Measurements from ENCODE around the gene SDF2L1.

SDF2L1 gene

DNA sequence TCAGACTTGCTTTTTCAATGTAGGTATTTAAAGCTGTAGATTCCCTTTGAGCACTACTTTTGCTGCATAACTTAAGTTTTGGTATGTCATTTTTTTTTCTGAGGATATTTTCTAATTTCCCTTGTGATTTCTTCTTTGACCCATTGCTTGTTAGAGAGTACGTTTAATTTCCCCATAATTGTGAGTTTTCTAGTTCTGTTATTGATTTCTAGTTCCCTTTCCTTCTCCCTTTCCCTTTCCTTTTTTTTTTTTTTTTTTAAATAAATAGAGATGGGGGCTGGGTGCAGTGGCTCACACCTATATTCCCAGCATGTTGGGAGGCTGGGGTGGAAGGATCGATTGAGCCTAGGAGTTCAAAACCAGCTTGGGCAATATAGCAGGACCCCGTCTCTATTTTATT lies 43.8 kb upstream of the SDF2L1 start:
- no peak for DNase-seq (ENCODE audit: extremely low spot score)
- TF ChIP-seq, protein P1, sequence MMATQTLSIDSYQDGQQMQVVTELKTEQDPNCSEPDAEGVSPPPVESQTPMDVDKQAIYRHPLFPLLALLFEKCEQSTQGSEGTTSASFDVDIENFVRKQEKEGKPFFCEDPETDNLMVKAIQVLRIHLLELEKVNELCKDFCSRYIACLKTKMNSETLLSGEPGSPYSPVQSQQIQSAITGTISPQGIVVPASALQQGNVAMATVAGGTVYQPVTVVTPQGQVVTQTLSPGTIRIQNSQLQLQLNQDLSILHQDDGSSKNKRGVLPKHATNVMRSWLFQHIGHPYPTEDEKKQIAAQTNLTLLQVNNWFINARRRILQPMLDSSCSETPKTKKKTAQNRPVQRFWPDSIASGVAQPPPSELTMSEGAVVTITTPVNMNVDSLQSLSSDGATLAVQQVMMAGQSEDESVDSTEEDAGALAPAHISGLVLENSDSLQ (IDR thresholded peaks at IDR 0.05): no peak
- TF ChIP-seq FOXA1 (IDR thresholded peaks at IDR 0.05) (no peak), ARNT (IDR thresholded peaks at IDR 0.05) (no peak), NFRKB (IDR thresholded peaks at IDR 0.05) (no peak), L3MBTL2 (conservative IDR thresholded peaks at IDR 0.05) (no peak), FOXM1 (IDR thresholded peaks at IDR 0.05; ENCODE audit: borderline replicate concordance) (no peak), HDGF (IDR thresholded peaks at IDR 0.05; ENCODE audit: borderline replicate concordance) (no peak), BHLHE40 (IDR thresholded peaks at IDR 0.05; ENCODE audit: borderline replicate concordance) (no peak)
- CTCF ChIA-PET: no interaction called here
- POLR2A ChIA-PET: interaction anchor here (0.7 kb wide), 1 partner anchor 14 kb away, joined by 3 read pairs; no protein-coding TSS in a partner anchor

DNA sequence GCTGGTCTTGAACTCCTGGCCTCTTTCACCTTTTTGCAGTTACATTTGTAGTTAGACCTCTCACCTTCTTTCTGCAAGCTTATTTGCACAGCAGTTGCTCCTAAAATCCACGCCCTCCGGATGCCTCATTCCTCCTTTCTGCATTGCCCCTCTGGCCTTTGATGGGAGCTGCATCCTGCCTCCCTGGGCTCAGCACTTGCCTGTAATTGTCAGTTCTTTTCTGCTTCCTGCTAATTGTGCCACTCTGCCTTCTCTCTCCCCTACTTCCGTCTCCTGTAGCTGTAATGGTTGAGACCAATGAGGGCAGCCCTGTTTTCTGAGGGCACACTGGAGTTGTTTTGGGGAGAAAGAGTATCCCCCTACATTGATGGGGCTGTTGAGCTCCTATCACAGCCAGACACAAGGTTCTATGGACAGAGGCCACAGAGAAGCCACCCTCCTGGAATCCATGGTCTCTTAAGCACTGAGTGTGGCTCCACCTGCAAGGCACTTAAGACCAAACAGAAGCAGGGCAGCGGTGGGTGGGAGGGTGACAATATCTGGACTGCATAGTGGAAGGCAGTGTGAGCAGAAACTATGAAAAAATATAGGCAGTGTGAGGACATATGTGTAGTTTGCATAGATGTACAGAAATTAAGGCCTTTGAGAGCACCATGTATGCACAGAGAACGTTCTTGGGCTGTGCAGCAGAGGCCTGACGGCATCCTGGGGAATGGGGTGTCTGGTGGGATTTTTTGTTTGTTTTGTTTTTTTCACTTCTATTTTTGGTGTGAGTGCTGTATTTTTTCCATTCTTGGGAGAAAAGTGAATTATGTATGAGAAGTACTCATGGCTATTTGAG lies 42.8 kb upstream of the SDF2L1 start:
- TF ChIP-seq ARNT (IDR thresholded peaks at IDR 0.05): no peak
- no peak for TF ChIP-seq TARDBP (IDR thresholded peaks at IDR 0.05)
- TF ChIP-seq SUZ12 (IDR thresholded peaks at IDR 0.05): no peak
- no peak for TF ChIP-seq ELF4 (IDR thresholded peaks at IDR 0.05)
- POLR2A ChIA-PET: no interaction called here
- no peak for DNase-seq (ENCODE audit: extremely low spot score)
- CTCF ChIA-PET: no interaction called here

DNA sequence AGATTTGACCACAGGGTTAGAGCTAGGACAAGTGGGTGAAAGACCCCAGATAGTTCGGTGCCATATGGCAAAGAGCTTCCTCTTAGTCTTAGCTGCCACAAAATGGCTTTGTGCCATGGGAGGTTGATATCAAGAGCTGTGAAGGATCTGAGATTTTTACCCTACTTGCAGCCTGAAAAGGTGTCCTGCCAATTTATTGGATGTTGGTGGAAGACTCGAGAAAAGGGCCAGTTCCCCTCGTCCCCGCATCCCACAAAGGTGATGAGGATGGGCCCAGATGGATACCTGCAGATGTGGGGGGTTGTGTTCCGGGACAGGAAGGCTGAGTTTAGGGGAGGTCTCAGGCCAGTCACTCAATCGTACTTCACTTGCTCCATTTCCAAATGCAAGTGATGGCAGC lies 39.5 kb upstream of the SDF2L1 start:
- no peak for TF ChIP-seq LEF1 (IDR thresholded peaks at IDR 0.05; ENCODE audit: borderline replicate concordance)
- TF ChIP-seq FOXK2 (IDR thresholded peaks at IDR 0.05): no peak
- no peak for TF ChIP-seq SP1 (IDR thresholded peaks at IDR 0.05)
- TF ChIP-seq, protein P1 (IDR thresholded peaks at IDR 0.05): no peak
- no peak for TF ChIP-seq ARNT (IDR thresholded peaks at IDR 0.05)
- TF ChIP-seq NFRKB (IDR thresholded peaks at IDR 0.05): no peak
- no peak for TF ChIP-seq FOXM1 (IDR thresholded peaks at IDR 0.05; ENCODE audit: borderline replicate concordance)
- no peak for TF ChIP-seq BHLHE40 (IDR thresholded peaks at IDR 0.05; ENCODE audit: borderline replicate concordance)
- no peak for TF ChIP-seq TARDBP (IDR thresholded peaks at IDR 0.05)
- no peak for TF ChIP-seq SUZ12 (IDR thresholded peaks at IDR 0.05)
- no peak for TF ChIP-seq ZNF384 (IDR thresholded peaks at IDR 0.05)
- TF ChIP-seq FOXA1 (IDR thresholded peaks at IDR 0.05): no peak
- no peak for TF ChIP-seq ELF4 (IDR thresholded peaks at IDR 0.05)
- no peak for TF ChIP-seq HDGF (IDR thresholded peaks at IDR 0.05; ENCODE audit: borderline replicate concordance)
- POLR2A ChIA-PET: no interaction called here
- no peak for DNase-seq (ENCODE audit: extremely low spot score)
- CTCF ChIA-PET: interaction anchor here (0.9 to 1.2 kb wide), 3 partner anchors 9 to 40 kb away, joined by 3 to 6 read pairs (median 3); no protein-coding TSS in a partner anchor

DNA sequence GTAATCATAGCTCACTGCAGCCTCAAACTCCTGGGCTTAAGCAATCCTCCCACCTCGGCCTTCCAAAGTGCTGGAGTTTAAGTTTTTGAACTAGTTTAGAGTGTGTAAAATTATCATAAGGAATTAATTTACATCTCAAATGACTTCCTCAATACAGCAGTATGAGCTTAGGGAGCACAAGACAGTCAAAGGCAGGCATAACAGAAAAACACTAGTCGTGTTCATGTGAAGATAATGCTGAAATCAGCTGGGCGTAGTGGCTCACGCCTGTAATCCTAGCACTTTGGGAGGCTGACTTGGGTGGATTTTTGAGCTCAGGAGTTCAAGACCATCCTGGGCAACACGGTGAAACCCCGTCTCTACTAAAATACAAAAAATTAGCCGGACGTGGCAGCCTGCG lies 38.1 kb upstream of the SDF2L1 start:
- ChIA-PET CTCF (interaction anchor here (0.9 kb wide), 1 partner anchor 20 kb away, joined by 4 read pairs; no protein-coding TSS in a partner anchor), POLR2A (no interaction called here)
- TF ChIP-seq NFRKB (IDR thresholded peaks at IDR 0.05): no peak
- TF ChIP-seq, protein P1 (IDR thresholded peaks at IDR 0.05): no peak
- TF ChIP-seq ELF4 (IDR thresholded peaks at IDR 0.05): no peak
- TF ChIP-seq ZNF384 (IDR thresholded peaks at IDR 0.05): no peak
- TF ChIP-seq L3MBTL2 (conservative IDR thresholded peaks at IDR 0.05): no peak
- no peak for TF ChIP-seq BHLHE40 (IDR thresholded peaks at IDR 0.05; ENCODE audit: borderline replicate concordance)
- TF ChIP-seq FOXM1 (IDR thresholded peaks at IDR 0.05; ENCODE audit: borderline replicate concordance): no peak
- DNase-seq (ENCODE audit: extremely low spot score): no peak

- DNase-seq (ENCODE audit: extremely low spot score): no peak
- ChIA-PET POLR2A (interaction anchor here (1.3 to 1.4 kb wide), 2 partner anchors 23 to 37 kb away, joined by 3 to 6 read pairs; no protein-coding TSS in a partner anchor), CTCF (interaction anchor here (0.6 kb wide), 1 partner anchor 119 kb away, joined by 3 read pairs; no protein-coding TSS in a partner anchor)
- TF ChIP-seq, protein P1 (IDR thresholded peaks at IDR 0.05): no peak
- TF ChIP-seq CTBP1 (IDR thresholded peaks at IDR 0.05; ENCODE audit: borderline replicate concordance) (no peak), HDGF (IDR thresholded peaks at IDR 0.05; ENCODE audit: borderline replicate concordance) (no peak), SUZ12 (IDR thresholded peaks at IDR 0.05) (no peak), FOXK2 (IDR thresholded peaks at IDR 0.05) (no peak), FOXA1 (IDR thresholded peaks at IDR 0.05) (no peak), ARNT (IDR thresholded peaks at IDR 0.05) (no peak), ZNF384 (IDR thresholded peaks at IDR 0.05) (no peak), SP1 (IDR thresholded peaks at IDR 0.05) (no peak), L3MBTL2 (conservative IDR thresholded peaks at IDR 0.05) (no peak), FOXM1 (IDR thresholded peaks at IDR 0.05; ENCODE audit: borderline replicate concordance) (no peak), LEF1 (IDR thresholded peaks at IDR 0.05; ENCODE audit: borderline replicate concordance) (no peak), TARDBP (IDR thresholded peaks at IDR 0.05) (no peak), BHLHE40 (IDR thresholded peaks at IDR 0.05; ENCODE audit: borderline replicate concordance) (no peak), ELF4 (IDR thresholded peaks at IDR 0.05) (no peak), NFRKB (IDR thresholded peaks at IDR 0.05) (no peak)
Observed at GRCh38 chr22:21605887-21606564, 36.1 kb upstream of the SDF2L1 start.
